Measurements from ENCODE around the gene STXBP6.

DNA sequence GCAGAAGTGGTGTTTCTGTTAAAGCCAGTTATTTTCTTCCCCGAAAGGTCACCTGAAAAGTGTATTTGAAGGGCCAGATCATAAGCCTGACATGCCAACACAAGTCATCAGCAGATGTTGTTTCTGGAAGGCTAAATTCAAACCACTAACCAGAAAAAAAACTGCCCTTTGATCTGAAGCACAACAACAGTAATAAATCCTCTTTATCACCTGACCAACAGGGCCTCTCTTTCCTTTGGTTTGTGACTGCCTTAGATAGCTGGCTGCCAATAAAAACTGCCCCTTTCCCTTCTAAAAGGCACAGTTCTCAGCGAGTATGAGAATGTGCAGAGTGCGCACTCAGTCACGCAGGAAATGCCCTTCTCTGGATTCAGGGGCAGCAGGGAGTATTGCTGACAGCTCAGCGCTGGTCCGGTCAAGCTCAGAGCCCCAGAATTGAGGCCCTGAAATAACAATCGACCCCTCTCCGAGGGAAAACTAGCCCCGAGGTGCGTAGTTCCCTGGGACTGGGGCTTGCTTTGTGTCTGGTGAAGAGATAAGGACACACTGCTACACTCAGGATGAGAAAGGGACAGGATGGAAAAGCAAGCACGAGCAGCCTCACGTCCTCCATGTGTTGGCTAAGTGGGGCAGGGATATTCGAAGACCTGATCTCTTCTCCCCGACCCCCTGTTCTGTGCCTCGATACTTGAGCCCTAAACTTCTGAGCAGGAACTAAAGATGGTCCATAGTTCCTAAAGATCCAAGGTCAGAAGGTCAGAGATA, 231.7 kb downstream of the STXBP6 start:
- TF ChIP-seq, protein P1, sequence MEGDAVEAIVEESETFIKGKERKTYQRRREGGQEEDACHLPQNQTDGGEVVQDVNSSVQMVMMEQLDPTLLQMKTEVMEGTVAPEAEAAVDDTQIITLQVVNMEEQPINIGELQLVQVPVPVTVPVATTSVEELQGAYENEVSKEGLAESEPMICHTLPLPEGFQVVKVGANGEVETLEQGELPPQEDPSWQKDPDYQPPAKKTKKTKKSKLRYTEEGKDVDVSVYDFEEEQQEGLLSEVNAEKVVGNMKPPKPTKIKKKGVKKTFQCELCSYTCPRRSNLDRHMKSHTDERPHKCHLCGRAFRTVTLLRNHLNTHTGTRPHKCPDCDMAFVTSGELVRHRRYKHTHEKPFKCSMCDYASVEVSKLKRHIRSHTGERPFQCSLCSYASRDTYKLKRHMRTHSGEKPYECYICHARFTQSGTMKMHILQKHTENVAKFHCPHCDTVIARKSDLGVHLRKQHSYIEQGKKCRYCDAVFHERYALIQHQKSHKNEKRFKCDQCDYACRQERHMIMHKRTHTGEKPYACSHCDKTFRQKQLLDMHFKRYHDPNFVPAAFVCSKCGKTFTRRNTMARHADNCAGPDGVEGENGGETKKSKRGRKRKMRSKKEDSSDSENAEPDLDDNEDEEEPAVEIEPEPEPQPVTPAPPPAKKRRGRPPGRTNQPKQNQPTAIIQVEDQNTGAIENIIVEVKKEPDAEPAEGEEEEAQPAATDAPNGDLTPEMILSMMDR (IDR thresholded peaks at IDR 0.05) = no peak
- no peak for TF ChIP-seq POLR2A (IDR thresholded peaks at IDR 0.05)
